ENCODE results near the gene INHBE.
"Not testable (repeated sequence)": the region's sequence is repeated elsewhere in the genome, so short reads cannot be mapped to it uniquely, and the experiment has no call there.

The INHBE gene

GRCh38 chr12:57498571-57498970, 43.5 kb downstream of the INHBE start:
- no peak overlapping the region for H3K4me3 ChIP-seq (ENCODE audit: extremely low read depth, insufficient read depth, low read length, poor library complexity, severe bottlenecking)
- H3K27ac ChIP-seq (ENCODE audit: low read depth, low read length, severe bottlenecking), result no peak overlapping the region
- H3K4me1 ChIP-seq (ENCODE audit: control insufficient read depth, insufficient read depth, low read length, poor library complexity, severe bottlenecking), result no peaks in the 10 kb centered on the region
- H3K9me3 ChIP-seq (ENCODE audit: control insufficient read depth, low read length), result no peaks in the 10 kb centered on the region
- 94 to 100% methylated on average over 2 to 3 of the region's 4 CpGs for WGBS, 2 experiments (ENCODE audit: insufficient coverage in 2 of 2)
- H3K36me3 ChIP-seq (ENCODE audit: control insufficient read depth, insufficient read depth, low read length), result peaks cover 83% of the 10 kb centered on the region

GRCh38 chr12:57500213-57500612, 45.1 kb downstream of the INHBE start:
- Histone ChIP-seq H3K4me3 (ENCODE audit: extremely low read depth, insufficient read depth, low read length, poor library complexity, severe bottlenecking) (no peak overlapping the region), H3K27ac (ENCODE audit: low read depth, low read length, severe bottlenecking) (no peak overlapping the region), H3K9me3 (ENCODE audit: control insufficient read depth, low read length) (no peaks in the 10 kb centered on the region), H3K4me1 (ENCODE audit: control insufficient read depth, insufficient read depth, low read length, poor library complexity, severe bottlenecking) (no peaks in the 10 kb centered on the region), H3K36me3 (ENCODE audit: control insufficient read depth, insufficient read depth, low read length) (peaks cover 90% of the 10 kb centered on the region)
- 98 to 99% methylated on average over 10 of the region's 11 CpGs for WGBS, 2 experiments (ENCODE audit: insufficient coverage in 2 of 2)

GRCh38 chr12:57502311-57502969, 47.3 kb downstream of the INHBE start:
- not testable (repeated sequence) for H3K4me1 ChIP-seq (ENCODE audit: control insufficient read depth, insufficient read depth, low read length, poor library complexity, severe bottlenecking); H3K9me3 ChIP-seq (ENCODE audit: control insufficient read depth, low read length); H3K4me3 ChIP-seq (ENCODE audit: extremely low read depth, insufficient read depth, low read length, poor library complexity, severe bottlenecking); H3K27ac ChIP-seq (ENCODE audit: low read depth, low read length, severe bottlenecking)
- peaks cover 87% of the 10 kb centered on the region for H3K36me3 ChIP-seq (ENCODE audit: control insufficient read depth, insufficient read depth, low read length)
- 93 to 100% methylated on average over 10 to 13 of the region's 22 CpGs for WGBS, 2 experiments (ENCODE audit: insufficient coverage in 2 of 2)

- H3K4me1 ChIP-seq (ENCODE audit: control insufficient read depth, insufficient read depth, low read length, poor library complexity, severe bottlenecking); H3K27ac ChIP-seq (ENCODE audit: low read depth, low read length, severe bottlenecking); H3K4me3 ChIP-seq (ENCODE audit: extremely low read depth, insufficient read depth, low read length, poor library complexity, severe bottlenecking); H3K9me3 ChIP-seq (ENCODE audit: control insufficient read depth, low read length): not testable (repeated sequence)
- 100% methylated on average over 1 of the region's 4 CpGs; no CpG with 5 or more reads in 1 of the 2 experiments for WGBS, 2 experiments (ENCODE audit: insufficient coverage in 2 of 2)
- H3K36me3 ChIP-seq (ENCODE audit: control insufficient read depth, insufficient read depth, low read length), result peaks cover 81% of the 10 kb centered on the region
Observed at GRCh38 chr12:57506541-57506940, 51.4 kb downstream of the INHBE start.

Data from mesodermal cell (in vitro differentiated cells).